ENCODE measurements around the gene FIBP. TPM values are rescaled to one million over a fixed set of nuclear protein-coding genes. Genes with fewer than 3 reads are reported as not detected.
A peak's percentile ranks its signal among the peaks of the same experiment; 100 is the strongest.

Gene FIBP
- polyA plus RNA-seq, 1 donor from 2014 or later: 248 TPM

DNA sequence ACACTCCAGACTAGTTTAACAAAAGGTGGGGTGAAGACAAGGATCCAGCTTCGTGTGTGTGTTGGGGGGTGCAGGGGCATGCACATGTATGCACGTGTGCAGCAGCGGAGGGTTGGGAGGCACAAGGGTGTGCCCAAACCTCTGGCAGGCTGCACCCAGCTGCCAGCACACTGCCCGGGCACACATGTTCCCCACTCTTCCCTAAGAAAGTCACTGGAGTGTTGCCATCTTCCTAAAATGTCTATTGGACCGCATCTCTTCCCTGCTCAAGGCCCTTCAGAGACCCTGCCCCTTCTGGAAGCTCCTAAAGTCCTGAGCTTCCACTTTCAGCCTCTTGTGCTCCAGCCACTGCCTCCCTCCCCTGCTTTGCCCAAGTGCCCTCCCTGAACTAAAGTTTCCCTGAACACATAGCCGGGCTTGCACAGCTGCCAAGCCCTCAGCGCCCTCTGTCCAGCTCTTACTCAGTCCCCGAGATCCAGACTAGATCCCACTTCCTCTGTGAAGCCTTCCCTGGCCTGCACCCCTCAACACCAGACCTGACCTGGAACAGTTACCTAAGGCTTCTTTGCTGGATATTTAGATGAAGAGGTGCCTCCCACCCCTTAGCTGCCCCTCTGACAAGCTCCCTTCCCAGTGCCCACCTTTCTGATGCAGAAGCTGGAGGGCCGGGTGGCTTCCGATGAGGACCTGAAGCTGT is 36.3 kb downstream of the FIBP start:
- no peak overlapping the region for H3K27ac ChIP-seq (ENCODE audit: low read length)
- peaks cover 43% of the 10 kb centered on the region for H4K20me1 ChIP-seq (ENCODE audit: insufficient read depth)
- no peak overlapping the region for H3K9ac ChIP-seq (ENCODE audit: low read length)
- no peak overlapping the region for H3K4me3 ChIP-seq (ENCODE audit: low read length)
- no peaks in the 10 kb centered on the region for H3K9me3 ChIP-seq (ENCODE audit: low read length)
- peaks cover 5% of the 10 kb centered on the region for H3K36me3 ChIP-seq (ENCODE audit: insufficient read depth, low read length)
- no peaks in the 10 kb centered on the region for H3K27me3 ChIP-seq (ENCODE audit: insufficient read depth, low read depth, low read length)
- H3K9me2 ChIP-seq (ENCODE audit: insufficient read depth, low read length): no peaks in the 10 kb centered on the region
- H3F3A ChIP-seq (ENCODE audit: insufficient read depth, low read length, poor library complexity, severe bottlenecking): no peaks in the 10 kb centered on the region
- no peak overlapping the region for H3K4me2 ChIP-seq (ENCODE audit: low read length)
- TF ChIP-seq POLR2AphosphoS5 (IDR thresholded peaks at IDR 0.05) (peak; percentile 9), RAD21 (conservative IDR thresholded peaks at IDR 0.05) (no peak), SMC3 (conservative IDR thresholded peaks at IDR 0.05; ENCODE audit: poor library complexity) (no peak), EZH2 (IDR thresholded peaks at IDR 0.05; ENCODE audit: borderline replicate concordance, insufficient read depth, low read length, poor library complexity, severe bottlenecking) (no peak)
- TF ChIP-seq, protein P1, sequence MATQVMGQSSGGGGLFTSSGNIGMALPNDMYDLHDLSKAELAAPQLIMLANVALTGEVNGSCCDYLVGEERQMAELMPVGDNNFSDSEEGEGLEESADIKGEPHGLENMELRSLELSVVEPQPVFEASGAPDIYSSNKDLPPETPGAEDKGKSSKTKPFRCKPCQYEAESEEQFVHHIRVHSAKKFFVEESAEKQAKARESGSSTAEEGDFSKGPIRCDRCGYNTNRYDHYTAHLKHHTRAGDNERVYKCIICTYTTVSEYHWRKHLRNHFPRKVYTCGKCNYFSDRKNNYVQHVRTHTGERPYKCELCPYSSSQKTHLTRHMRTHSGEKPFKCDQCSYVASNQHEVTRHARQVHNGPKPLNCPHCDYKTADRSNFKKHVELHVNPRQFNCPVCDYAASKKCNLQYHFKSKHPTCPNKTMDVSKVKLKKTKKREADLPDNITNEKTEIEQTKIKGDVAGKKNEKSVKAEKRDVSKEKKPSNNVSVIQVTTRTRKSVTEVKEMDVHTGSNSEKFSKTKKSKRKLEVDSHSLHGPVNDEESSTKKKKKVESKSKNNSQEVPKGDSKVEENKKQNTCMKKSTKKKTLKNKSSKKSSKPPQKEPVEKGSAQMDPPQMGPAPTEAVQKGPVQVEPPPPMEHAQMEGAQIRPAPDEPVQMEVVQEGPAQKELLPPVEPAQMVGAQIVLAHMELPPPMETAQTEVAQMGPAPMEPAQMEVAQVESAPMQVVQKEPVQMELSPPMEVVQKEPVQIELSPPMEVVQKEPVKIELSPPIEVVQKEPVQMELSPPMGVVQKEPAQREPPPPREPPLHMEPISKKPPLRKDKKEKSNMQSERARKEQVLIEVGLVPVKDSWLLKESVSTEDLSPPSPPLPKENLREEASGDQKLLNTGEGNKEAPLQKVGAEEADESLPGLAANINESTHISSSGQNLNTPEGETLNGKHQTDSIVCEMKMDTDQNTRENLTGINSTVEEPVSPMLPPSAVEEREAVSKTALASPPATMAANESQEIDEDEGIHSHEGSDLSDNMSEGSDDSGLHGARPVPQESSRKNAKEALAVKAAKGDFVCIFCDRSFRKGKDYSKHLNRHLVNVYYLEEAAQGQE (IDR thresholded peaks at IDR 0.05; ENCODE audit: borderline replicate concordance): no peak
- peaks cover 32% of the 10 kb centered on the region for H3K79me2 ChIP-seq (replicated peaks; ENCODE audit: insufficient read depth, low read length)
- no peak overlapping the region for H2AFZ ChIP-seq (ENCODE audit: low read depth, low read length)

DNA sequence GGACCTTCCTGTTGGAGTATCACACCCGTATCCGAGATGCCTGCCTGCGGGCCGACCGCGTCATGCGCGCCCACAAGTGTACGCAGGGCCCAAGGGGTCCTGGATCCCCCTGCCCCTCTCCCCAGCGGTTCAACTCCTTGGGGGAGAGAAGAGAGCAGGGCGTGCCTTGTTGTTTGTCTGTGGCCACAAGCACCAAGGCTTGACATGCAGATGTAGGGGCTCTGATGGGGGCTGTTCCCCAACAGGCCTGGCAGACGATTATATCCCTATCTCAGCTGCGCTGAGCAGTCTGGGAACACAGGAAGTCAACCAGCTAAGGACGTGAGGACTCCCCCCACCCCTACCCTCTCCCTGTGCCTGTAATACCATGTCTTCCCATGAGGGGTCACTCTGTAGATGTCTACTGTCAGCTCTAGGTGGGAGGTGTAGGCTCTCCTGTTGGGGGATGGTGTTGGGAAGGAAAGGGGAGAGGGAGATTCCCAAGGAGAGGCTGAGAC is 37.1 kb downstream of the FIBP start:
- no peaks in the 10 kb centered on the region for H3K27me3 ChIP-seq (ENCODE audit: insufficient read depth, low read depth, low read length)
- no peak overlapping the region for H3K27ac ChIP-seq (ENCODE audit: low read length)
- H3K4me3 ChIP-seq (ENCODE audit: low read length): no peak overlapping the region
- H3K36me3 ChIP-seq (ENCODE audit: insufficient read depth, low read length): peaks cover 5% of the 10 kb centered on the region
- H3K9ac ChIP-seq (ENCODE audit: low read length): no peak overlapping the region
- no peaks in the 10 kb centered on the region for H3F3A ChIP-seq (ENCODE audit: insufficient read depth, low read length, poor library complexity, severe bottlenecking)
- no peaks in the 10 kb centered on the region for H3K9me3 ChIP-seq (ENCODE audit: low read length)
- no peak overlapping the region for H2AFZ ChIP-seq (ENCODE audit: low read depth, low read length)
- H3K9me2 ChIP-seq (ENCODE audit: insufficient read depth, low read length): no peaks in the 10 kb centered on the region
- H3K79me2 ChIP-seq (replicated peaks; ENCODE audit: insufficient read depth, low read length): peaks cover 24% of the 10 kb centered on the region
- TF ChIP-seq, protein P2, sequence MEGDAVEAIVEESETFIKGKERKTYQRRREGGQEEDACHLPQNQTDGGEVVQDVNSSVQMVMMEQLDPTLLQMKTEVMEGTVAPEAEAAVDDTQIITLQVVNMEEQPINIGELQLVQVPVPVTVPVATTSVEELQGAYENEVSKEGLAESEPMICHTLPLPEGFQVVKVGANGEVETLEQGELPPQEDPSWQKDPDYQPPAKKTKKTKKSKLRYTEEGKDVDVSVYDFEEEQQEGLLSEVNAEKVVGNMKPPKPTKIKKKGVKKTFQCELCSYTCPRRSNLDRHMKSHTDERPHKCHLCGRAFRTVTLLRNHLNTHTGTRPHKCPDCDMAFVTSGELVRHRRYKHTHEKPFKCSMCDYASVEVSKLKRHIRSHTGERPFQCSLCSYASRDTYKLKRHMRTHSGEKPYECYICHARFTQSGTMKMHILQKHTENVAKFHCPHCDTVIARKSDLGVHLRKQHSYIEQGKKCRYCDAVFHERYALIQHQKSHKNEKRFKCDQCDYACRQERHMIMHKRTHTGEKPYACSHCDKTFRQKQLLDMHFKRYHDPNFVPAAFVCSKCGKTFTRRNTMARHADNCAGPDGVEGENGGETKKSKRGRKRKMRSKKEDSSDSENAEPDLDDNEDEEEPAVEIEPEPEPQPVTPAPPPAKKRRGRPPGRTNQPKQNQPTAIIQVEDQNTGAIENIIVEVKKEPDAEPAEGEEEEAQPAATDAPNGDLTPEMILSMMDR (IDR thresholded peaks at IDR 0.05; ENCODE audit: poor library complexity, severe bottlenecking): peak; percentile 55
- no peak for TF ChIP-seq RAD21 (conservative IDR thresholded peaks at IDR 0.05)
- H3K4me2 ChIP-seq (ENCODE audit: low read length): no peak overlapping the region
- peaks cover 35% of the 10 kb centered on the region for H4K20me1 ChIP-seq (ENCODE audit: insufficient read depth)

Data from neural cell (in vitro differentiated cells).